ENCODE data around the gene OLA1.

Gene OLA1

GRCh38 chr2:174120346-174120745 is 128.0 kb downstream of the OLA1 start:
- DNase-seq (ENCODE audit: low read depth): no peak

- DNase-seq (ENCODE audit: low read depth): no peak
These were observed 130.1 kb downstream of the OLA1 start for GRCh38 chr2:174117951-174118930.

- no peak for DNase-seq (ENCODE audit: low read depth)
These were observed 136.3 kb downstream of the OLA1 start for GRCh38 chr2:174112073-174112472.

GRCh38 chr2:174108579-174108978 is 139.8 kb downstream of the OLA1 start:
- DNase-seq (ENCODE audit: low read depth): no peak

- DNase-seq (ENCODE audit: low read depth): no peak
These were observed 141.6 kb downstream of the OLA1 start for GRCh38 chr2:174106736-174107135.

GRCh38 chr2:174094542-174094941 is 153.8 kb downstream of the OLA1 start:
- no peak for DNase-seq (ENCODE audit: low read depth)

- no peak for DNase-seq (ENCODE audit: low read depth)
These were observed 157.9 kb downstream of the OLA1 start for GRCh38 chr2:174090476-174090875.

GRCh38 chr2:174088706-174089460 is 159.4 kb downstream of the OLA1 start:
- no peak for DNase-seq (ENCODE audit: low read depth)

GRCh38 chr2:174086708-174087107 is 161.6 kb downstream of the OLA1 start:
- DNase-seq (ENCODE audit: low read depth): no peak

GRCh38 chr2:174085781-174086180 is 162.6 kb downstream of the OLA1 start:
- no peak for DNase-seq (ENCODE audit: low read depth)

- no peak for DNase-seq (ENCODE audit: low read depth)
These were observed 164.4 kb downstream of the OLA1 start for GRCh38 chr2:174083843-174084458.

GRCh38 chr2:174080672-174081121 is 167.6 kb downstream of the OLA1 start:
- DNase-seq (ENCODE audit: low read depth): no peak

GRCh38 chr2:174078275-174078674 is 170.1 kb downstream of the OLA1 start:
- DNase-seq (ENCODE audit: low read depth): no peak

- no peak for DNase-seq (ENCODE audit: low read depth)
These were observed 171.4 kb downstream of the OLA1 start for GRCh38 chr2:174076975-174077374.

GRCh38 chr2:174076040-174076439 is 172.3 kb downstream of the OLA1 start:
- no peak for DNase-seq (ENCODE audit: low read depth)

- no peak for DNase-seq (ENCODE audit: low read depth)
These were observed 173.5 kb downstream of the OLA1 start for GRCh38 chr2:174074831-174075230.

- DNase-seq (ENCODE audit: low read depth): no peak
These were observed 175.5 kb downstream of the OLA1 start for GRCh38 chr2:174072857-174073256.

GRCh38 chr2:174072069-174072468 is 176.3 kb downstream of the OLA1 start:
- DNase-seq (ENCODE audit: low read depth): no peak

GRCh38 chr2:174071321-174071720 is 177.0 kb downstream of the OLA1 start:
- no peak for DNase-seq (ENCODE audit: low read depth)

- no peak for DNase-seq (ENCODE audit: low read depth)
These were observed 178.1 kb downstream of the OLA1 start for GRCh38 chr2:174070281-174070680.

- DNase-seq (ENCODE audit: low read depth): no peak
These were observed 180.5 kb downstream of the OLA1 start for GRCh38 chr2:174067815-174068214.

- no peak for DNase-seq (ENCODE audit: low read depth)
These were observed 181.5 kb downstream of the OLA1 start for GRCh38 chr2:174066871-174067270.
